Suprapubic skin (tissue), 3 donors: ENCODE results near the gene VAT1L.

Experiments used
- POLR2A ChIP-seq, 2 donors: fragments of 450-650 bp; IDR thresholded peaks; one replicate each; pipeline ENCODE4 v1.6.1; 2017; ENCODE audit warnings: antibody characterized with exemption in 2 of 2, mild to moderate bottlenecking in 2 of 2, moderate library complexity in 2 of 2
- TF ChIP-seq, protein P1 (sequence below), 2 donors: fragments of 200-600 bp in 1 of 2; fragments of 450-650 bp in 1 of 2; sonication (generic) in 1 of 2; IDR thresholded peaks; one replicate each; pipeline ENCODE4 v1.5.1; 2016 to 2019; ENCODE audit warnings: antibody characterized with exemption in 2 of 2, mild to moderate bottlenecking in 1 of 2, moderate library complexity in 1 of 2

DNA sequence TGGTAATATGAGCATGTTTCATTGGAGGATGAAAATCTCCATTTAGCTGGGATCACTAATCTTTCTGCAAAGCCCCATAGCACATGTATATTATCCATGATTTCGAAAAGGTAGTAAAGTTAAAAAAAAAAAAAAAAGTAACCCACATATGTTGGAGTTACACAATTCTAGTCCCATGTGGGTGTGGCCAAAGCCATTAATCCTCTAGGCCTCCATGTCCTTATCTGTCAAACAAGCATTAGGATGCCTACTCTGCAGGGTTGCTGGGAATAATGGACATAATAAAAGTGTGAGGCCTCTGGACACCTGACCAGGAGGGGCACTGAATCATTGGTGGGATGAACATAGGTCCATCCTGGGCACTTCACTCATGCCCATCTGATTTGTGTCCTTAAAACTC lies 29.2 kb upstream of the VAT1L start:
- TF ChIP-seq, protein P1, sequence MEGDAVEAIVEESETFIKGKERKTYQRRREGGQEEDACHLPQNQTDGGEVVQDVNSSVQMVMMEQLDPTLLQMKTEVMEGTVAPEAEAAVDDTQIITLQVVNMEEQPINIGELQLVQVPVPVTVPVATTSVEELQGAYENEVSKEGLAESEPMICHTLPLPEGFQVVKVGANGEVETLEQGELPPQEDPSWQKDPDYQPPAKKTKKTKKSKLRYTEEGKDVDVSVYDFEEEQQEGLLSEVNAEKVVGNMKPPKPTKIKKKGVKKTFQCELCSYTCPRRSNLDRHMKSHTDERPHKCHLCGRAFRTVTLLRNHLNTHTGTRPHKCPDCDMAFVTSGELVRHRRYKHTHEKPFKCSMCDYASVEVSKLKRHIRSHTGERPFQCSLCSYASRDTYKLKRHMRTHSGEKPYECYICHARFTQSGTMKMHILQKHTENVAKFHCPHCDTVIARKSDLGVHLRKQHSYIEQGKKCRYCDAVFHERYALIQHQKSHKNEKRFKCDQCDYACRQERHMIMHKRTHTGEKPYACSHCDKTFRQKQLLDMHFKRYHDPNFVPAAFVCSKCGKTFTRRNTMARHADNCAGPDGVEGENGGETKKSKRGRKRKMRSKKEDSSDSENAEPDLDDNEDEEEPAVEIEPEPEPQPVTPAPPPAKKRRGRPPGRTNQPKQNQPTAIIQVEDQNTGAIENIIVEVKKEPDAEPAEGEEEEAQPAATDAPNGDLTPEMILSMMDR (IDR thresholded peaks at IDR 0.05): no peak
- no peak for TF ChIP-seq POLR2A (IDR thresholded peaks at IDR 0.05)
